Measurements from ENCODE around the gene LMO7.
"Not testable (repeated sequence)": the region's sequence is repeated elsewhere in the genome, so short reads cannot be mapped to it uniquely, and the experiment has no call there.

LMO7 gene

GRCh38 chr13:75648446-75648845, 12.3 kb downstream of the LMO7 start:
- no peak for DNase-seq

- no peak for DNase-seq
Observed at GRCh38 chr13:75651013-75651412, 14.9 kb downstream of the LMO7 start.

- DNase-seq = no peak
Observed at GRCh38 chr13:75652726-75653125, 16.6 kb downstream of the LMO7 start.

GRCh38 chr13:75656425-75656989, 20.4 kb downstream of the LMO7 start:
- no peak for DNase-seq

- no peak for DNase-seq
Observed at GRCh38 chr13:75657111-75657510, 21.0 kb downstream of the LMO7 start.

- no peak for DNase-seq
Observed at GRCh38 chr13:75660694-75661093, 24.6 kb downstream of the LMO7 start.

GRCh38 chr13:75661443-75661842, 25.3 kb downstream of the LMO7 start:
- DNase-seq = no peak

GRCh38 chr13:75666646-75667351, 30.7 kb downstream of the LMO7 start:
- DNase-seq = no peak

- DNase-seq = no peak
Observed at GRCh38 chr13:75669706-75670105, 33.6 kb downstream of the LMO7 start.

- DNase-seq = no peak
Observed at GRCh38 chr13:75670496-75670895, 34.4 kb downstream of the LMO7 start.

GRCh38 chr13:75675421-75675820, 39.3 kb downstream of the LMO7 start:
- no peak for DNase-seq

GRCh38 chr13:75679459-75679858, 43.3 kb downstream of the LMO7 start:
- DNase-seq = no peak

GRCh38 chr13:75680251-75680650, 44.1 kb downstream of the LMO7 start:
- DNase-seq = not testable (repeated sequence)

GRCh38 chr13:75682326-75682725, 46.2 kb downstream of the LMO7 start:
- DNase-seq = no peak

- DNase-seq = peak; percentile 61
Observed at GRCh38 chr13:75685239-75685697, 49.1 kb downstream of the LMO7 start.

- DNase-seq = no peak
Observed at GRCh38 chr13:75687150-75687763, 51.1 kb downstream of the LMO7 start.

- no peak for DNase-seq
Observed at GRCh38 chr13:75689686-75690085, 53.6 kb downstream of the LMO7 start.

GRCh38 chr13:75690607-75691006, 54.5 kb downstream of the LMO7 start:
- DNase-seq = no peak

- DNase-seq = no peak
Observed at GRCh38 chr13:75691183-75691582, 55.1 kb downstream of the LMO7 start.

GRCh38 chr13:75693227-75693626, 57.1 kb downstream of the LMO7 start:
- no peak for DNase-seq

- no peak for DNase-seq
Observed at GRCh38 chr13:75694722-75695121, 58.6 kb downstream of the LMO7 start.

- DNase-seq = peak; percentile 49
Observed at GRCh38 chr13:75695908-75696307, 59.8 kb downstream of the LMO7 start.

GRCh38 chr13:75699062-75699461, 62.9 kb downstream of the LMO7 start:
- DNase-seq = no peak

- not testable (repeated sequence) for DNase-seq
Observed at GRCh38 chr13:75699717-75700116, 63.6 kb downstream of the LMO7 start.

Data from NCI-H2029 treated with DMSO at 0.1 percent for 48 hours (cell line).